WTC11 (cell line): ENCODE results near the gene FAM161B. TPM values are rescaled to one million over a fixed set of nuclear protein-coding genes. Genes with fewer than 3 reads are reported as not detected.

Source experiments
- ATAC-seq: fragments of 200-7000 bp; cut with Tn5 transposase; 2 replicates; pipeline ENCODE4 v1.10.0; 2021; ENCODE audit warnings: mild to moderate bottlenecking, moderate library complexity
- CTCF ChIA-PET: fragments of 300-600 bp; sonication (Branson Sonifier 250); formaldehyde crosslinking; loops from one replicate; lab custom pipeline; 2021; ENCODE audit warnings: antibody characterized with exemption; lab: Charles Lee
- POLR2A ChIA-PET: fragments of 350-600 bp; sonication (Branson Sonifier 250); formaldehyde crosslinking; loops from one replicate; lab custom pipeline; 2021; ENCODE audit warnings: antibody characterized with exemption; lab: Charles Lee
- DNase-seq: peaks from one replicate; pipeline ENCODE4 v3.0.0; 2021; ENCODE audit warnings: low spot score
- H3K27ac Mint-ChIP-seq: 2 replicates; pipeline ENCODE4 v1.8.0; 2021; ENCODE audit warnings: mixed read lengths
- H3K27me3 Mint-ChIP-seq: 2 replicates; pipeline ENCODE4 v1.8.0; 2021; ENCODE audit warnings: low read depth, mild to moderate bottlenecking, moderate library complexity, mixed read lengths
- H3K36me3 Mint-ChIP-seq: 2 replicates; pipeline ENCODE4 v1.8.0; 2021; ENCODE audit warnings: mixed read lengths
- H3K4me1 Mint-ChIP-seq: 2 replicates; pipeline ENCODE4 v1.8.0; 2022; ENCODE audit warnings: mixed read lengths
- H3K4me3 Mint-ChIP-seq: 2 replicates; pipeline ENCODE4 v1.8.0; 2021; ENCODE audit warnings: mild to moderate bottlenecking, moderate library complexity, mixed read lengths
- H3K9me3 Mint-ChIP-seq: 2 replicates; pipeline ENCODE4 v1.8.0; 2021; ENCODE audit warnings: mixed read lengths
- CREB1 ChIP-seq: sonication (generic); formaldehyde crosslinking; IDR thresholded peaks from 2 replicates; pipeline ENCODE4 v1.8.0; 2023; ENCODE audit warnings: mild to moderate bottlenecking, missing genetic modification reagents
- ESRRA ChIP-seq: sonication (generic); formaldehyde crosslinking; IDR thresholded peaks from 2 replicates; pipeline ENCODE4 v1.8.1; 2022; ENCODE audit warnings: mild to moderate bottlenecking, missing genetic modification reagents, borderline replicate concordance
- FOXP1 ChIP-seq: sonication (generic); formaldehyde crosslinking; IDR thresholded peaks from 2 replicates; pipeline ENCODE4 v1.8.0; 2022; ENCODE audit warnings: missing genetic modification reagents, mild to moderate bottlenecking, moderate library complexity, borderline replicate concordance
- FOXP4 ChIP-seq: sonication (generic); formaldehyde crosslinking; IDR thresholded peaks from 2 replicates; pipeline ENCODE4 v1.8.0; 2022; ENCODE audit warnings: mild to moderate bottlenecking, missing genetic modification reagents
- NR3C1 ChIP-seq: sonication (generic); formaldehyde crosslinking; conservative IDR thresholded peaks from 2 replicates; pipeline ENCODE4 v1.8.1; 2023; ENCODE audit warnings: low read depth, mild to moderate bottlenecking, missing genetic modification reagents
- PRDM15 ChIP-seq: sonication (generic); formaldehyde crosslinking; IDR thresholded peaks from 2 replicates; pipeline ENCODE4 v1.8.0; 2022; ENCODE audit warnings: missing genetic modification reagents
- ZNF263 ChIP-seq: sonication (generic); formaldehyde crosslinking; IDR thresholded peaks from 2 replicates; pipeline ENCODE4 v1.8.1; 2022; ENCODE audit warnings: low read depth, mild to moderate bottlenecking, moderate library complexity, missing genetic modification reagents
- ZNF425 ChIP-seq: fragments of 250-450 bp; sonication (Bioruptor Pico); conservative IDR thresholded peaks from 2 replicates; pipeline ENCODE4 v1.9.0; 2021; ENCODE audit warnings: mild to moderate bottlenecking
- total RNA-seq: library from RNA; stranded (reverse); gene quantifications from 3 replicates; pipeline ENCODE4 v1.2.3, GENCODE V29; 2021
- TF ChIP-seq, protein P1 (sequence below): sonication (generic); formaldehyde crosslinking; IDR thresholded peaks from 2 replicates; pipeline ENCODE4 v1.8.1; 2023; ENCODE audit warnings: mild to moderate bottlenecking, moderate library complexity, missing genetic modification reagents
- TF ChIP-seq, protein P2 (sequence below): fragments of 250-450 bp; sonication (Bioruptor Pico); IDR thresholded peaks from 2 replicates; pipeline ENCODE4 v1.9.0; 2021; ENCODE audit warnings: mild to moderate bottlenecking, borderline replicate concordance

Gene FAM161B
- total RNA-seq, 1 experiment from 2014 or later: 0.26 TPM

GRCh38 chr14:73944432-73945158 is 5.3 kb downstream of the FAM161B start (continued):
- TF ChIP-seq, protein P1, sequence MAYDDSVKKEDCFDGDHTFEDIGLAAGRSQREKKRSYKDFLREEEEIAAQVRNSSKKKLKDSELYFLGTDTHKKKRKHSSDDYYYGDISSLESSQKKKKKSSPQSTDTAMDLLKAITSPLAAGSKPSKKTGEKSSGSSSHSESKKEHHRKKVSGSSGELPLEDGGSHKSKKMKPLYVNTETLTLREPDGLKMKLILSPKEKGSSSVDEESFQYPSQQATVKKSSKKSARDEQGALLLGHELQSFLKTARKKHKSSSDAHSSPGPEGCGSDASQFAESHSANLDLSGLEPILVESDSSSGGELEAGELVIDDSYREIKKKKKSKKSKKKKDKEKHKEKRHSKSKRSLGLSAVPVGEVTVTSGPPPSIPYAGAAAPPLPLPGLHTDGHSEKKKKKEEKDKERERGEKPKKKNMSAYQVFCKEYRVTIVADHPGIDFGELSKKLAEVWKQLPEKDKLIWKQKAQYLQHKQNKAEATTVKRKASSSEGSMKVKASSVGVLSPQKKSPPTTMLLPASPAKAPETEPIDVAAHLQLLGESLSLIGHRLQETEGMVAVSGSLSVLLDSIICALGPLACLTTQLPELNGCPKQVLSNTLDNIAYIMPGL: no peak
- TF ChIP-seq FOXP4 (CRISPR knock-in tag) (no peak), FOXP1 (CRISPR knock-in tag) (no peak), ESRRA (CRISPR knock-in tag) (no peak)
- TF ChIP-seq, protein P2, sequence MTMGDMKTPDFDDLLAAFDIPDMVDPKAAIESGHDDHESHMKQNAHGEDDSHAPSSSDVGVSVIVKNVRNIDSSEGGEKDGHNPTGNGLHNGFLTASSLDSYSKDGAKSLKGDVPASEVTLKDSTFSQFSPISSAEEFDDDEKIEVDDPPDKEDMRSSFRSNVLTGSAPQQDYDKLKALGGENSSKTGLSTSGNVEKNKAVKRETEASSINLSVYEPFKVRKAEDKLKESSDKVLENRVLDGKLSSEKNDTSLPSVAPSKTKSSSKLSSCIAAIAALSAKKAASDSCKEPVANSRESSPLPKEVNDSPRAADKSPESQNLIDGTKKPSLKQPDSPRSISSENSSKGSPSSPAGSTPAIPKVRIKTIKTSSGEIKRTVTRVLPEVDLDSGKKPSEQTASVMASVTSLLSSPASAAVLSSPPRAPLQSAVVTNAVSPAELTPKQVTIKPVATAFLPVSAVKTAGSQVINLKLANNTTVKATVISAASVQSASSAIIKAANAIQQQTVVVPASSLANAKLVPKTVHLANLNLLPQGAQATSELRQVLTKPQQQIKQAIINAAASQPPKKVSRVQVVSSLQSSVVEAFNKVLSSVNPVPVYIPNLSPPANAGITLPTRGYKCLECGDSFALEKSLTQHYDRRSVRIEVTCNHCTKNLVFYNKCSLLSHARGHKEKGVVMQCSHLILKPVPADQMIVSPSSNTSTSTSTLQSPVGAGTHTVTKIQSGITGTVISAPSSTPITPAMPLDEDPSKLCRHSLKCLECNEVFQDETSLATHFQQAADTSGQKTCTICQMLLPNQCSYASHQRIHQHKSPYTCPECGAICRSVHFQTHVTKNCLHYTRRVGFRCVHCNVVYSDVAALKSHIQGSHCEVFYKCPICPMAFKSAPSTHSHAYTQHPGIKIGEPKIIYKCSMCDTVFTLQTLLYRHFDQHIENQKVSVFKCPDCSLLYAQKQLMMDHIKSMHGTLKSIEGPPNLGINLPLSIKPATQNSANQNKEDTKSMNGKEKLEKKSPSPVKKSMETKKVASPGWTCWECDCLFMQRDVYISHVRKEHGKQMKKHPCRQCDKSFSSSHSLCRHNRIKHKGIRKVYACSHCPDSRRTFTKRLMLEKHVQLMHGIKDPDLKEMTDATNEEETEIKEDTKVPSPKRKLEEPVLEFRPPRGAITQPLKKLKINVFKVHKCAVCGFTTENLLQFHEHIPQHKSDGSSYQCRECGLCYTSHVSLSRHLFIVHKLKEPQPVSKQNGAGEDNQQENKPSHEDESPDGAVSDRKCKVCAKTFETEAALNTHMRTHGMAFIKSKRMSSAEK (CRISPR knock-in tag): no peak

DNA sequence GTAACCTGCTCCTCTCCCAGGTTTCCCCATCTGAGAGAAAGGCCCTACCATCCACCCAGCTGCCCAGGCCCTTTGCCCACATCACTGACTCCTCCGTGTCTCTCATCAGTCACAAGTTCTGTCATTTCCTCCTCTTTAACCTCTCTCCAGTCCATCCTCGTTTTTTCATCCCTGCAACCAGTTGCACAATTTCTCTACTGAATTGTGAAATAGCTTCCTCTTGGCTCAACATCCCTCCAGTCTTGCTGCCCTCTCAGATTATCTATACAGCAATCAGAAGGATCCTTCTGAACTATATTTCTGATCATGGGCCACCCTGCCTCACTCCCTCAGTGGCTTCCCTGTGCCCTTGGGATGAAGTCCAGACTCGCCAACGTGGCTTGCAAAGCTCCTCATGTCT is 6.8 kb downstream of the FAM161B start:
- POLR2A ChIA-PET: no interaction called here
- ATAC-seq: no peak
- Mint-ChIP-seq H3K27ac (no peak overlapping the region), H3K4me1 (no peaks in the 10 kb centered on the region), H3K36me3 (no peaks in the 10 kb centered on the region), H3K9me3 (no peaks in the 10 kb centered on the region), H3K4me3 (no peak overlapping the region), H3K27me3 (peaks cover 15% of the 10 kb centered on the region; the same call in 1 of the 2 replicates)
- CTCF ChIA-PET: no interaction called here
- no peak for DNase-seq
- TF ChIP-seq ZNF263 (no peak), ZNF425 (CRISPR knock-in tag) (no peak), CREB1 (CRISPR knock-in tag) (no peak), FOXP4 (CRISPR knock-in tag) (no peak), NR3C1 (CRISPR knock-in tag) (no peak), PRDM15 (CRISPR knock-in tag) (no peak)
